GM23338 (cell line): ENCODE results near the gene DLK1. TPM values are rescaled to one million over a fixed set of nuclear protein-coding genes. Genes with fewer than 3 reads are reported as not detected.

ENCODE experiments used
- ATAC-seq: fragments of 200-7000 bp; cut with Tn5 transposase; 3 replicates; pipeline ENCODE4 v1.9.1; 2020
- DNase-seq: peaks from one replicate; pipeline ENCODE4 v3.0.0-alpha.2; 2015; ENCODE audit warnings: low spot score
- H2AFZ ChIP-seq: fragments of 200-600 bp; sonication (generic); 2 replicates; pipeline ENCODE4 v1.8.0; 2016; ENCODE audit warnings: antibody characterized with exemption, mild to moderate bottlenecking, moderate library complexity
- H3F3A ChIP-seq: fragments of 200-600 bp; sonication (generic); replicated peaks from 2 replicates; pipeline ENCODE4 v1.8.0; 2017; ENCODE audit warnings: antibody characterized with exemption, mixed run types, low read depth
- H3K27ac ChIP-seq: fragments of 200-600 bp; sonication (generic); 2 replicates; pipeline ENCODE4 v1.6.1; 2016; ENCODE audit warnings: low read depth
- H3K27me3 ChIP-seq: fragments of 200-600 bp; sonication (generic); 2 replicates; pipeline ENCODE4 v1.8.0; 2016; ENCODE audit warnings: mild to moderate bottlenecking, mixed run types, moderate library complexity; ENCODE audit not compliant: insufficient read depth
- H3K36me3 ChIP-seq: fragments of 200-600 bp; sonication (generic); 2 replicates; pipeline ENCODE4 v1.8.0; 2016; ENCODE audit warnings: mild to moderate bottlenecking; ENCODE audit not compliant: insufficient read depth
- H3K4me1 ChIP-seq: fragments of 200-600 bp; sonication (generic); 2 replicates; pipeline ENCODE4 v1.8.0; 2016; ENCODE audit warnings: mild to moderate bottlenecking, moderate library complexity; ENCODE audit not compliant: insufficient read depth
- H3K4me2 ChIP-seq: fragments of 200-600 bp; sonication (generic); 2 replicates; pipeline ENCODE4 v1.7.1; 2017; ENCODE audit warnings: mixed run types
- H3K4me3 ChIP-seq: fragments of 200-600 bp; sonication (generic); 2 replicates; pipeline ENCODE4 v1.6.1; 2016; ENCODE audit warnings: mixed run types
- H3K79me2 ChIP-seq: fragments of 200-600 bp; sonication (generic); replicated peaks from 2 replicates; pipeline ENCODE4 v1.8.0; 2017; ENCODE audit warnings: mild to moderate bottlenecking; ENCODE audit not compliant: insufficient read depth
- H3K9me2 ChIP-seq: fragments of 200-600 bp; sonication (generic); 2 replicates; pipeline ENCODE4 v1.8.0; 2017; ENCODE audit not compliant: insufficient read depth
- H4K20me1 ChIP-seq: fragments of 200-600 bp; sonication (generic); replicated peaks from 2 replicates; pipeline ENCODE4 v1.8.0; 2017; ENCODE audit warnings: mild to moderate bottlenecking; ENCODE audit not compliant: insufficient read depth
- H3K27ac Mint-ChIP-seq: 2 replicates; pipeline ENCODE4 v1.8.0; 2020; ENCODE audit warnings: inconsistent platforms, mild to moderate bottlenecking, moderate library complexity, mixed read lengths
- H3K27me3 Mint-ChIP-seq: 3 replicates; pipeline ENCODE4 v1.8.0; 2022; ENCODE audit warnings: low read depth, mild to moderate bottlenecking, moderate library complexity, mixed read lengths, inconsistent platforms; ENCODE audit not compliant: insufficient read depth, poor library complexity
- H3K36me3 Mint-ChIP-seq: 3 replicates; pipeline ENCODE4 v1.8.0; 2021; ENCODE audit warnings: low read depth, mild to moderate bottlenecking, inconsistent platforms, moderate library complexity, mixed read lengths
- H3K4me1 Mint-ChIP-seq: 3 replicates; pipeline ENCODE4 v1.8.0; 2020; ENCODE audit warnings: mild to moderate bottlenecking, inconsistent platforms, mixed read lengths
- H3K4me3 Mint-ChIP-seq: 3 replicates; pipeline ENCODE4 v1.8.0; 2021; ENCODE audit warnings: moderate library complexity, mild to moderate bottlenecking, inconsistent platforms, mixed read lengths
- H3K9me3 Mint-ChIP-seq: 3 replicates; pipeline ENCODE4 v1.8.0; 2020; ENCODE audit warnings: moderate library complexity, mild to moderate bottlenecking, inconsistent platforms, mixed read lengths
- CREB1 ChIP-seq: fragments of 250-450 bp; sonication (Bioruptor Pico); IDR thresholded peaks from 2 replicates; pipeline ENCODE4 v1.5.0; 2020; ENCODE audit warnings: low read depth, mild to moderate bottlenecking, moderate library complexity
- EZH2 ChIP-seq: fragments of 200-600 bp; sonication (generic); IDR thresholded peaks from one replicate; pipeline ENCODE4 v1.8.0; 2017; ENCODE audit warnings: antibody characterized with exemption, mild to moderate bottlenecking, low read depth; ENCODE audit not compliant: unreplicated experiment
- EZH2phosphoT487 ChIP-seq: fragments of 200-600 bp; sonication (generic); IDR thresholded peaks from one replicate; pipeline ENCODE4 v1.8.1; 2018; ENCODE audit warnings: antibody characterized with exemption; ENCODE audit not compliant: unreplicated experiment
- JUNB ChIP-seq: IDR thresholded peaks from one replicate; pipeline ENCODE4 v1.6.1; 2016; ENCODE audit warnings: antibody characterized with exemption; ENCODE audit not compliant: unreplicated experiment
- NANOG ChIP-seq: IDR thresholded peaks from 2 replicates; pipeline ENCODE4 v1.6.1; 2016; ENCODE audit warnings: antibody characterized with exemption, borderline replicate concordance
- POLR2AphosphoS5 ChIP-seq: IDR thresholded peaks from 2 replicates; pipeline ENCODE4 v1.6.1; 2016; ENCODE audit warnings: antibody characterized with exemption, low read depth
- REST ChIP-seq: IDR thresholded peaks from one replicate; pipeline ENCODE4 v1.6.1; 2018; ENCODE audit warnings: antibody characterized with exemption; ENCODE audit not compliant: unreplicated experiment
- STAT1 ChIP-seq: IDR thresholded peaks from one replicate; pipeline ENCODE4 v1.6.1; 2016; ENCODE audit warnings: antibody characterized with exemption; ENCODE audit not compliant: unreplicated experiment
- ZNF114 ChIP-seq: fragments of 250-450 bp; sonication (Bioruptor Pico); IDR thresholded peaks from 2 replicates; pipeline ENCODE4 v1.5.0; 2020; ENCODE audit warnings: mild to moderate bottlenecking, moderate library complexity
- ZNF331 ChIP-seq: fragments of 250-450 bp; sonication (Bioruptor Pico); IDR thresholded peaks from 2 replicates; pipeline ENCODE4 v1.5.0; 2020; ENCODE audit warnings: low read depth, mild to moderate bottlenecking, moderate library complexity
- ZNF462 ChIP-seq: fragments of 250-450 bp; sonication (Bioruptor Pico); IDR thresholded peaks from 2 replicates; pipeline ENCODE4 v1.5.0; 2020; ENCODE audit warnings: mild to moderate bottlenecking, moderate library complexity
- polyA plus RNA-seq: library from polyadenylated mRNA; unstranded; fragments of >200 nt; fragmentation: Nextera tagmentation; extraction: Ambion mirVana; gene quantifications from 2 replicates; pipeline ENCODE4 v1.2.1, GENCODE V29; 2016
- total RNA-seq: library from RNA; depleted of rRNA; stranded (reverse); fragments of >200 nt; shearing (Covaris generic); gene quantifications from 2 replicates; pipeline ENCODE4 v1.2.3, GENCODE V29; 2014
- TF ChIP-seq, protein P1 (sequence below): IDR thresholded peaks from 2 replicates; pipeline ENCODE4 v1.6.1; 2016; ENCODE audit warnings: antibody characterized with exemption
- TF ChIP-seq, protein P2 (sequence below), 2 experiments: fragments of 200-600 bp in 1 of 2; sonication (generic) in 1 of 2; conservative IDR thresholded peaks; 2 replicates each; pipeline versions ENCODE4 v1.5.1 to v1.6.1; 2016 to 2017; ENCODE audit warnings: antibody characterized with exemption in 2 of 2, low read depth in 2 of 2, mild to moderate bottlenecking in 2 of 2, moderate library complexity in 1 of 2

The DLK1 gene
- total and polyA plus RNA-seq, 2 experiments from 2014 or later, result 1.1 to 1.2 TPM

GRCh38 chr14:100781952-100782351 lies 55.3 kb downstream of the DLK1 start:
- Mint-ChIP-seq H3K4me1 (no peaks in the 10 kb centered on the region; the same call in 2 of the 3 replicates), H3K36me3 (no peaks in the 10 kb centered on the region), H3K9me3 (no peaks in the 10 kb centered on the region; the same call in 2 of the 3 replicates), H3K27me3 (peaks cover 15% of the 10 kb centered on the region), H3K27ac (no peak overlapping the region), H3K4me3 (no peak overlapping the region)
- no peaks in the 10 kb centered on the region for H3K4me1 ChIP-seq
- no peaks in the 10 kb centered on the region for H3K27me3 ChIP-seq
- H3K9me2 ChIP-seq, result no peaks in the 10 kb centered on the region
- H4K20me1 ChIP-seq, result no peaks in the 10 kb centered on the region
- ATAC-seq, result no peak
- H3K4me2 ChIP-seq, result no peak overlapping the region
- DNase-seq, result no peak
- no peak overlapping the region for H2AFZ ChIP-seq
- no peaks in the 10 kb centered on the region for H3F3A ChIP-seq
- no peaks in the 10 kb centered on the region for H3K36me3 ChIP-seq
- TF ChIP-seq EZH2, result no peak
- TF ChIP-seq JUNB, result no peak
- no peak for TF ChIP-seq REST
- TF ChIP-seq, protein P1, sequence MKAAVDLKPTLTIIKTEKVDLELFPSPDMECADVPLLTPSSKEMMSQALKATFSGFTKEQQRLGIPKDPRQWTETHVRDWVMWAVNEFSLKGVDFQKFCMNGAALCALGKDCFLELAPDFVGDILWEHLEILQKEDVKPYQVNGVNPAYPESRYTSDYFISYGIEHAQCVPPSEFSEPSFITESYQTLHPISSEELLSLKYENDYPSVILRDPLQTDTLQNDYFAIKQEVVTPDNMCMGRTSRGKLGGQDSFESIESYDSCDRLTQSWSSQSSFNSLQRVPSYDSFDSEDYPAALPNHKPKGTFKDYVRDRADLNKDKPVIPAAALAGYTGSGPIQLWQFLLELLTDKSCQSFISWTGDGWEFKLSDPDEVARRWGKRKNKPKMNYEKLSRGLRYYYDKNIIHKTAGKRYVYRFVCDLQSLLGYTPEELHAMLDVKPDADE, result no peak
- TF ChIP-seq EZH2phosphoT487, result no peak
- no peak for TF ChIP-seq ZNF462 (CRISPR knock-in tag)
- TF ChIP-seq POLR2AphosphoS5, result no peak
- TF ChIP-seq NANOG, result no peak
- TF ChIP-seq STAT1, result no peak
- TF ChIP-seq CREB1, result no peak
- no peak for TF ChIP-seq ZNF114
- TF ChIP-seq, protein P2, sequence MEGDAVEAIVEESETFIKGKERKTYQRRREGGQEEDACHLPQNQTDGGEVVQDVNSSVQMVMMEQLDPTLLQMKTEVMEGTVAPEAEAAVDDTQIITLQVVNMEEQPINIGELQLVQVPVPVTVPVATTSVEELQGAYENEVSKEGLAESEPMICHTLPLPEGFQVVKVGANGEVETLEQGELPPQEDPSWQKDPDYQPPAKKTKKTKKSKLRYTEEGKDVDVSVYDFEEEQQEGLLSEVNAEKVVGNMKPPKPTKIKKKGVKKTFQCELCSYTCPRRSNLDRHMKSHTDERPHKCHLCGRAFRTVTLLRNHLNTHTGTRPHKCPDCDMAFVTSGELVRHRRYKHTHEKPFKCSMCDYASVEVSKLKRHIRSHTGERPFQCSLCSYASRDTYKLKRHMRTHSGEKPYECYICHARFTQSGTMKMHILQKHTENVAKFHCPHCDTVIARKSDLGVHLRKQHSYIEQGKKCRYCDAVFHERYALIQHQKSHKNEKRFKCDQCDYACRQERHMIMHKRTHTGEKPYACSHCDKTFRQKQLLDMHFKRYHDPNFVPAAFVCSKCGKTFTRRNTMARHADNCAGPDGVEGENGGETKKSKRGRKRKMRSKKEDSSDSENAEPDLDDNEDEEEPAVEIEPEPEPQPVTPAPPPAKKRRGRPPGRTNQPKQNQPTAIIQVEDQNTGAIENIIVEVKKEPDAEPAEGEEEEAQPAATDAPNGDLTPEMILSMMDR (conservative IDR thresholded peaks at IDR 0.05; ENCODE audit: low read depth in 2 of 2), result no peak
- no peak for TF ChIP-seq ZNF331
- no peak overlapping the region for H3K27ac ChIP-seq
- H3K79me2 ChIP-seq, result no peaks in the 10 kb centered on the region
- no peak overlapping the region for H3K4me3 ChIP-seq
